GM20431 (cell line): ENCODE results near the gene CXorf66.
"Not testable (repeated sequence)": the region's sequence is repeated elsewhere in the genome, so short reads cannot be mapped to it uniquely, and the experiment has no call there.

Experiments used
- in situ Hi-C: fragments of 300-500 bp; cut with MseI, MboI; formaldehyde crosslinking; loops from one replicate; pipeline ENCODE4 v1.15.0; 2020; ENCODE audit warnings: low sequenced_read_pairs; ENCODE audit not compliant: unreplicated experiment

The CXorf66 gene

GRCh38 chrX:139930401-139930800 lies 34.9 kb downstream of the CXorf66 start:
- in situ Hi-C loops = no loop called here

- in situ Hi-C loops = no loop called here
Observed at GRCh38 chrX:139929876-139930275, 35.4 kb downstream of the CXorf66 start.

DNA sequence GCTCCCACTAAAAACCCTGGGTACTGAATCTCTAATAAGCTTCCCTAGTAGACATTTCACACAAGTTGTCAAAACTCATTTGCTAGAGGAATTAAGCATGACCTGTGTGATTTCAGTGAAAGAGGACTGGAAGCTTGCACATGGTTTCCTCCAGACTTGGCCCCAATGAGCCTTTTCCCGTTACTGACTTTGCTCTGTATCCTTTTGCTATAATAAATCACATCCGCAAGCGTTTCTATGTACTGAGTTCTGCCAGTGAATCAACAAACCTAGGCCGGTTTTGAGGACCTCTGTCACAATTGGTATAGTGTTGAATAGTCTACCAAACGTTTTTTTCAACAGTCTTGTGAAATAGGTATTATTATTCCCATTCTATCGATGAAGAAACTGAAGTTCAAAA lies 40.6 kb downstream of the CXorf66 start:
- in situ Hi-C loops = no loop called here

- in situ Hi-C loops = no loop called here
Observed at GRCh38 chrX:139924069-139924695, 41.1 kb downstream of the CXorf66 start.

GRCh38 chrX:139921142-139921541 lies 44.2 kb downstream of the CXorf66 start:
- in situ Hi-C loops = not testable (repeated sequence)

DNA sequence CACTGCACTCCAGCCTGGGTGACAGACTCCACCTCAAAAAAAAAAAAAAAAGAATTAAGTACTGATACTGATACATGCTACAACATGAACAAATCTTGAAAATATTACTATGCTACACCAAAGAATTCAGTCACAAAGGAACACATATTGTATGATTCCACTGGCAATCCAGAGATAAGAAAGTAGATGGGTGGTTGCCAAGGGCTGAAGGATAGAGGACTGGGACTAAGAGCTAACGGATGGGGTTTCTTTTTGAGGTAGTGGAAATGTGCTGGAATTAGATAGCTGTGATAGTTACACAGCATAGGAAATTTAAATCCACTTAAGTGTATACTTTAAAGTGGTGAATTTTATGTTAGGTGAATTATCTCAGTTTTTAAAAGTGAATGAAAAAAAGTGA lies 45.0 kb downstream of the CXorf66 start:
- in situ Hi-C loops = no loop called here

GRCh38 chrX:139914421-139914820 lies 50.9 kb downstream of the CXorf66 start:
- in situ Hi-C loops = no loop called here

DNA sequence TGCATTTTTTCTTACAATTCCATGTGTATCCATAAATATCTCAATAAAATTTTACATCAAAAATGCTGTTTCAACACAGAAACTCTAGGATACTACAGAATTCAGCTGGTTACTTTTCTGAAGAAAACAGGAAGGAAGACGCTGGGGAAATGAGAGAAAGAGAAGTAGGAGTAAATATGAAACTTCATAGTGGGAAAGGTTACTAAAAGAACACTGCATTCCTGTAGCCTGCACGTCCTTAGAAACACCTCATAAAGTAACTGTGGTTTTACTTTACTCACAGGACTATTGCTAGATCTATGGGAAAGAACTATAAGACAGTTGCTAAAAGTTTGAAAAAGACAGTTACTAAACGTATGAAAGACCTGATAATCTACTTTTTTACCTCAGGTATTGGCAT lies 55.6 kb downstream of the CXorf66 start:
- in situ Hi-C loops = no loop called here

- in situ Hi-C loops = no loop called here
Observed at GRCh38 chrX:139907078-139907477, 58.2 kb downstream of the CXorf66 start.

DNA sequence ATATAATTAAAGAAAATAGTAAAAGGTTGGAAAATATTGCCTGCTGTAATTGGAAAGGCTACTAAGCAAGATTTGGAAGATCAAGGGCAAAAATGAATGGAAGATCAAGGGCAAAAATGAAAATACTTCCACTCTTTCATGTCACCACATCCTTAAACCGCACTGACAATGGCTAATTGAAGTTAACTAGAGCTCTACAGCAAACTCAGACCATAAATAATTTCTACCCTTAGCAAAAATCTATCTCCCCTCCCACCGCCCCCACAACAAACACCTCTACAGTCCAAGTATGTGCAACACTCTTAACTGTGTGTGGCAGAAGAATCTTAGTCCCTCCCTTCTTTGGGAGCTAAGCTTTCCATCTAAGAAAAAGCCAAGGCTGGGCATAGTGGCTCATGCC lies 59.6 kb downstream of the CXorf66 start:
- in situ Hi-C loops = no loop called here
